ENCODE data around the gene SND1.

The SND1 gene

DNA sequence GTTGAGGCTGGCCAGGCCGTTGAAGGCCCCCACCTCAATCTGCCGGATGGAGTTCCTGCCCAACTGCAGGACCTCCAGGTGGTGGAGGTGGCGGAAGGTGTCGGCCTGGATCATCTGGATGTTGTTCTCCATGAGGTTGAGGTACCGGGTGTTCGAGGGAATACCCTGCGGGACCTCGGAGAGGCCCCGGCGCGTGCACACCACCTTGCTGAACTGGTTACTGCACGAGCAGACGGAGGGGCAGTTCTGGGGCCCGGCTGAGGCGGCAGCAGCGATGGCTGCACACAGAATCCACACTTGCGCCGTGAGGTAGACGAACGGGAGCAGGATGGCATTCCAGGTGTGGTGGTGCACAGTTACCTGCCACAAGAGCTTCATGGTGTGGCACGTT, 378.3 kb downstream of the SND1 start:
- ChIA-PET POLR2A (interaction anchor here (1.1 to 1.4 kb wide), 2 partner anchors 9 to 32 kb away, joined by 3 read pairs; no protein-coding TSS in a partner anchor), CTCF (interaction anchor here (0.6 to 1.7 kb wide), 3 partner anchors 10 to 322 kb away, joined by 3 to 5 read pairs (median 4); no protein-coding TSS in a partner anchor)
- no peaks in the 10 kb centered on the region; the same call in none of the 2 replicates for H3K4me1 ChIP-seq (ENCODE audit: control insufficient read depth, insufficient read depth, low read length)
- H3K27ac ChIP-seq (ENCODE audit: extremely low read depth, low read depth, low read length), result no peak overlapping the region
- H3K36me3 ChIP-seq (ENCODE audit: control insufficient read depth in 2 of 2, insufficient read depth in 1 of 2, low read length in 2 of 2), result peaks cover 0 to 11% of the 10 kb centered on the region in 2 experiments; a peak in 1 of 3 replicates
- H3K4me3 ChIP-seq (ENCODE audit: low read depth, low read length), result no peak overlapping the region
- no peaks in the 10 kb centered on the region for H3K9me3 ChIP-seq (ENCODE audit: control insufficient read depth, insufficient read depth, low read depth, low read length)
- no peak for TF ChIP-seq ZNF140 (tag by site-specific recombination; IDR thresholded peaks at IDR 0.05)
- no peak for TF ChIP-seq ZNF629 (tag by site-specific recombination; IDR thresholded peaks at IDR 0.05)
- no peak for TF ChIP-seq ZNF132 (tag by site-specific recombination; IDR thresholded peaks at IDR 0.05; ENCODE audit: borderline replicate concordance)
- TF ChIP-seq SP3 (tag by site-specific recombination; IDR thresholded peaks at IDR 0.05), result no peak
- TF ChIP-seq, protein P1, sequence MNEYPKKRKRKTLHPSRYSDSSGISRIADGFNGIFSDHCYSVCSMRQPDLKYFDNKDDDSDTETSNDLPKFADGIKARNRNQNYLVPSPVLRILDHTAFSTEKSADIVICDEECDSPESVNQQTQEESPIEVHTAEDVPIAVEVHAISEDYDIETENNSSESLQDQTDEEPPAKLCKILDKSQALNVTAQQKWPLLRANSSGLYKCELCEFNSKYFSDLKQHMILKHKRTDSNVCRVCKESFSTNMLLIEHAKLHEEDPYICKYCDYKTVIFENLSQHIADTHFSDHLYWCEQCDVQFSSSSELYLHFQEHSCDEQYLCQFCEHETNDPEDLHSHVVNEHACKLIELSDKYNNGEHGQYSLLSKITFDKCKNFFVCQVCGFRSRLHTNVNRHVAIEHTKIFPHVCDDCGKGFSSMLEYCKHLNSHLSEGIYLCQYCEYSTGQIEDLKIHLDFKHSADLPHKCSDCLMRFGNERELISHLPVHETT (tag by site-specific recombination; IDR thresholded peaks at IDR 0.05), result no peak
- TF ChIP-seq, protein P2, sequence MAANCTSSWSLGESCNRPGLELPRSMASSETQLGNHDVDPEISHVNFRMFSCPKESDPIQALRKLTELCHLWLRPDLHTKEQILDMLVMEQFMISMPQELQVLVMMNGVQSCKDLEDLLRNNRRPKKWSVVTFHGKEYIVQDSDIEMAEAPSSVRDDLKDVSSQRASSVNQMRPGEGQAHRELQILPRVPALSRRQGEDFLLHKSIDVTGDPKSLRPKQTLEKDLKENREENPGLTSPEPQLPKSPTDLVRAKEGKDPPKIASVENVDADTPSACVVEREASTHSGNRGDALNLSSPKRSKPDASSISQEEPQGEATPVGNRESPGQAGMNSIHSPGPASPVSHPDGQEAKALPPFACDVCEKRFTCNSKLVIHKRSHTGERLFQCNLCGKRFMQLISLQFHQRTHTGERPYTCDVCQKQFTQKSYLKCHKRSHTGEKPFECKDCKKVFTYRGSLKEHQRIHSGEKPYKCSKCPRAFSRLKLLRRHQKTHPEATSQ (tag by site-specific recombination; IDR thresholded peaks at IDR 0.05), result no peak
- TF ChIP-seq GLIS1 (tag by site-specific recombination; IDR thresholded peaks at IDR 0.05), result no peak
- TF ChIP-seq ZNF16 (tag by site-specific recombination; IDR thresholded peaks at IDR 0.05; ENCODE audit: low read depth), result no peak
- no peak for TF ChIP-seq KLF10 (tag by site-specific recombination; IDR thresholded peaks at IDR 0.05)
- TF ChIP-seq, protein P3, sequence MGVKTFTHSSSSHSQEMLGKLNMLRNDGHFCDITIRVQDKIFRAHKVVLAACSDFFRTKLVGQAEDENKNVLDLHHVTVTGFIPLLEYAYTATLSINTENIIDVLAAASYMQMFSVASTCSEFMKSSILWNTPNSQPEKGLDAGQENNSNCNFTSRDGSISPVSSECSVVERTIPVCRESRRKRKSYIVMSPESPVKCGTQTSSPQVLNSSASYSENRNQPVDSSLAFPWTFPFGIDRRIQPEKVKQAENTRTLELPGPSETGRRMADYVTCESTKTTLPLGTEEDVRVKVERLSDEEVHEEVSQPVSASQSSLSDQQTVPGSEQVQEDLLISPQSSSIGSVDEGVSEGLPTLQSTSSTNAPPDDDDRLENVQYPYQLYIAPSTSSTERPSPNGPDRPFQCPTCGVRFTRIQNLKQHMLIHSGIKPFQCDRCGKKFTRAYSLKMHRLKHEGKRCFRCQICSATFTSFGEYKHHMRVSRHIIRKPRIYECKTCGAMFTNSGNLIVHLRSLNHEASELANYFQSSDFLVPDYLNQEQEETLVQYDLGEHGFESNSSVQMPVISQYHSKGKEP (tag by site-specific recombination; IDR thresholded peaks at IDR 0.05), result no peak
- no peak for TF ChIP-seq FEZF1 (tag by site-specific recombination; IDR thresholded peaks at IDR 0.05)
- TF ChIP-seq, protein P4, sequence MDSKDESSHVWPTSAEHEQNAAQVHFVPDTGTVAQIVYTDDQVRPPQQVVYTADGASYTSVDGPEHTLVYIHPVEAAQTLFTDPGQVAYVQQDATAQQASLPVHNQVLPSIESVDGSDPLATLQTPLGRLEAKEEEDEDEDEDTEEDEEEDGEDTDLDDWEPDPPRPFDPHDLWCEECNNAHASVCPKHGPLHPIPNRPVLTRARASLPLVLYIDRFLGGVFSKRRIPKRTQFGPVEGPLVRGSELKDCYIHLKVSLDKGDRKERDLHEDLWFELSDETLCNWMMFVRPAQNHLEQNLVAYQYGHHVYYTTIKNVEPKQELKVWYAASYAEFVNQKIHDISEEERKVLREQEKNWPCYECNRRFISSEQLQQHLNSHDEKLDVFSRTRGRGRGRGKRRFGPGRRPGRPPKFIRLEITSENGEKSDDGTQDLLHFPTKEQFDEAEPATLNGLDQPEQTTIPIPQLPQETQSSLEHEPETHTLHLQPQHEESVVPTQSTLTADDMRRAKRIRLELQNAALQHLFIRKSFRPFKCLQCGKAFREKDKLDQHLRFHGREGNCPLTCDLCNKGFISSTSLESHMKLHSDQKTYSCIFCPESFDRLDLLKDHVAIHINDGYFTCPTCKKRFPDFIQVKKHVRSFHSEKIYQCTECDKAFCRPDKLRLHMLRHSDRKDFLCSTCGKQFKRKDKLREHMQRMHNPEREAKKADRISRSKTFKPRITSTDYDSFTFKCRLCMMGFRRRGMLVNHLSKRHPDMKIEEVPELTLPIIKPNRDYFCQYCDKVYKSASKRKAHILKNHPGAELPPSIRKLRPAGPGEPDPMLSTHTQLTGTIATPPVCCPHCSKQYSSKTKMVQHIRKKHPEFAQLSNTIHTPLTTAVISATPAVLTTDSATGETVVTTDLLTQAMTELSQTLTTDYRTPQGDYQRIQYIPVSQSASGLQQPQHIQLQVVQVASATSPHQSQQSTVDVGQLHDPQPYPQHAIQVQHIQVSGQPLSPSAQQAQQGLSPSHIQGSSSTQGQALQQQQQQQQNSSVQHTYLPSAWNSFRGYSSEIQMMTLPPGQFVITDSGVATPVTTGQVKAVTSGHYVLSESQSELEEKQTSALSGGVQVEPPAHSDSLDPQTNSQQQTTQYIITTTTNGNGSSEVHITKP (tag by site-specific recombination; IDR thresholded peaks at IDR 0.05), result no peak
- TF ChIP-seq ZNF555 (tag by site-specific recombination; conservative IDR thresholded peaks at IDR 0.05), result no peak
- TF ChIP-seq, protein P5, sequence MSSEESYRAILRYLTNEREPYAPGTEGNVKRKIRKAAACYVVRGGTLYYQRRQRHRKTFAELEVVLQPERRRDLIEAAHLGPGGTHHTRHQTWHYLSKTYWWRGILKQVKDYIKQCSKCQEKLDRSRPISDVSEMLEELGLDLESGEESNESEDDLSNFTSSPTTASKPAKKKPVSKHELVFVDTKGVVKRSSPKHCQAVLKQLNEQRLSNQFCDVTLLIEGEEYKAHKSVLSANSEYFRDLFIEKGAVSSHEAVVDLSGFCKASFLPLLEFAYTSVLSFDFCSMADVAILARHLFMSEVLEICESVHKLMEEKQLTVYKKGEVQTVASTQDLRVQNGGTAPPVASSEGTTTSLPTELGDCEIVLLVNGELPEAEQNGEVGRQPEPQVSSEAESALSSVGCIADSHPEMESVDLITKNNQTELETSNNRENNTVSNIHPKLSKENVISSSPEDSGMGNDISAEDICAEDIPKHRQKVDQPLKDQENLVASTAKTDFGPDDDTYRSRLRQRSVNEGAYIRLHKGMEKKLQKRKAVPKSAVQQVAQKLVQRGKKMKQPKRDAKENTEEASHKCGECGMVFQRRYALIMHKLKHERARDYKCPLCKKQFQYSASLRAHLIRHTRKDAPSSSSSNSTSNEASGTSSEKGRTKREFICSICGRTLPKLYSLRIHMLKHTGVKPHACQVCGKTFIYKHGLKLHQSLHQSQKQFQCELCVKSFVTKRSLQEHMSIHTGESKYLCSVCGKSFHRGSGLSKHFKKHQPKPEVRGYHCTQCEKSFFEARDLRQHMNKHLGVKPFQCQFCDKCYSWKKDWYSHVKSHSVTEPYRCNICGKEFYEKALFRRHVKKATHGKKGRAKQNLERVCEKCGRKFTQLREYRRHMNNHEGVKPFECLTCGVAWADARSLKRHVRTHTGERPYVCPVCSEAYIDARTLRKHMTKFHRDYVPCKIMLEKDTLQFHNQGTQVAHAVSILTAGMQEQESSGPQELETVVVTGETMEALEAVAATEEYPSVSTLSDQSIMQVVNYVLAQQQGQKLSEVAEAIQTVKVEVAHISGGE (tag by site-specific recombination; conservative IDR thresholded peaks at IDR 0.05; ENCODE audit: low read depth), result no peak
- TF ChIP-seq EGR2 (tag by site-specific recombination; IDR thresholded peaks at IDR 0.05; ENCODE audit: low read depth), result no peak
- no peak for TF ChIP-seq ZNF596 (tag by site-specific recombination; IDR thresholded peaks at IDR 0.05)
- TF ChIP-seq OVOL3 (tag by site-specific recombination; IDR thresholded peaks at IDR 0.05), result no peak
- TF ChIP-seq ZNF426 (tag by site-specific recombination; IDR thresholded peaks at IDR 0.05), result no peak
